Medulla oblongata (tissue), 1 donor: ENCODE results near the gene PLPPR2.
"Not testable (repeated sequence)": the region's sequence is repeated elsewhere in the genome, so short reads cannot be mapped to it uniquely, and the experiment has no call there.

Experiments used
- DNase-seq: peaks from one replicate; pipeline ENCODE4 v3.0.0-alpha.2; 2015; ENCODE audit errors: extremely low spot score

PLPPR2 gene

GRCh38 chr19:11355160-11356073 is at the start of gene PLPPR2:
PLPPR2 (plus strand) TSS chr19:11355432; CDS start chr19:11357674, 2,242 bp downstream.
- peak; percentile 91 for DNase-seq

GRCh38 chr19:11306337-11306736 is 48.9 kb upstream of the PLPPR2 start:
- no peak for DNase-seq

- not testable (repeated sequence) for DNase-seq
Measured at GRCh38 chr19:11320278-11320995, 34.8 kb upstream of the PLPPR2 start.

- no peak for DNase-seq
Measured at GRCh38 chr19:11321191-11322126, 33.8 kb upstream of the PLPPR2 start.

- peak; percentile 32 for DNase-seq
Measured at GRCh38 chr19:11322269-11323024, 32.8 kb upstream of the PLPPR2 start.

GRCh38 chr19:11323601-11324078 is 31.6 kb upstream of the PLPPR2 start:
- no peak for DNase-seq

GRCh38 chr19:11324079-11324661 is 31.1 kb upstream of the PLPPR2 start:
- DNase-seq: peak; percentile 85

- DNase-seq: no peak
Measured at GRCh38 chr19:11324748-11325389, 30.4 kb upstream of the PLPPR2 start.

GRCh38 chr19:11325544-11325943 is 29.7 kb upstream of the PLPPR2 start:
- DNase-seq: no peak

GRCh38 chr19:11330127-11330526 is 25.1 kb upstream of the PLPPR2 start:
- DNase-seq: no peak

GRCh38 chr19:11331502-11331901 is 23.7 kb upstream of the PLPPR2 start:
- no peak for DNase-seq

GRCh38 chr19:11332822-11333221 is 22.4 kb upstream of the PLPPR2 start:
- DNase-seq: no peak

GRCh38 chr19:11333838-11334237 is 21.4 kb upstream of the PLPPR2 start:
- not testable (repeated sequence) for DNase-seq

- DNase-seq: no peak
Measured at GRCh38 chr19:11335449-11336146, 19.6 kb upstream of the PLPPR2 start.

- DNase-seq: no peak
Measured at GRCh38 chr19:11337080-11337479, 18.2 kb upstream of the PLPPR2 start.

GRCh38 chr19:11338121-11338520 is 17.1 kb upstream of the PLPPR2 start:
- DNase-seq: no peak

GRCh38 chr19:11338569-11339253 is 16.5 kb upstream of the PLPPR2 start:
- DNase-seq: no peak

GRCh38 chr19:11339254-11340098 is 15.8 kb upstream of the PLPPR2 start, which contains the start of gene RAB3D:
RAB3D (minus strand) TSS chr19:11339657; CDS start chr19:11337399, 2,258 bp downstream.
- DNase-seq: peak; percentile 89
